Psoas muscle (tissue), 8 donors: Measurements from ENCODE around the gene VPS45. TPM values are rescaled to one million over a fixed set of nuclear protein-coding genes. Genes with fewer than 3 reads are reported as not detected.

ENCODE experiments used
- ATAC-seq, 4 donors: fragments of 200-7000 bp; cut with Tn5 transposase; one replicate each; pipeline ENCODE4 v1.9.1; 2020; ENCODE audit warnings: moderate library complexity in 3 of 4, mild to moderate bottlenecking in 2 of 4
- DNase-seq, 2 donors: peaks; one replicate each; pipeline ENCODE4 v3.0.0-alpha.2; 2020
- H3K27ac ChIP-seq: fragments of 200-600 bp; one replicate; pipeline ENCODE4 v1.8.0; 2022
- H3K27me3 ChIP-seq, 3 donors: fragments of 200-600 bp in 1 of 3; one replicate each; pipeline versions ENCODE4 v1.6.1 to v1.8.0; 2013 to 2022; ENCODE audit warnings: low read length in 2 of 3, mild to moderate bottlenecking in 2 of 3, moderate library complexity in 1 of 3; ENCODE audit not compliant: insufficient read depth in 3 of 3
- H3K36me3 ChIP-seq, 2 donors: fragments of 200-600 bp in 1 of 2; one replicate each; pipeline versions ENCODE4 v1.6.1 to v1.8.0; 2013 to 2022; ENCODE audit warnings: low read depth in 1 of 2, mild to moderate bottlenecking in 1 of 2, moderate library complexity in 1 of 2; ENCODE audit not compliant: insufficient read depth in 1 of 2
- H3K4me1 ChIP-seq: fragments of 200-600 bp; one replicate; pipeline ENCODE4 v1.8.0; 2022
- H3K4me3 ChIP-seq: fragments of 200-600 bp; one replicate; pipeline ENCODE4 v1.8.0; 2022; ENCODE audit warnings: mild to moderate bottlenecking
- H3K9me3 ChIP-seq: fragments of 200-600 bp; one replicate; pipeline ENCODE4 v1.8.0; 2022
- CTCF ChIP-seq: fragments of 200-600 bp; IDR thresholded peaks from one replicate; pipeline ENCODE4 v1.8.0; 2022; ENCODE audit warnings: antibody characterized with exemption
- WGBS, 3 donors: extraction: QIAGEN DNeasy Blood & Tissue Kit; methylation state at CpG; one replicate each; pipeline versions ENCODE4 v1.1.6 to v1.1.7; 2013; 5-methylcytosine and 5-hydroxymethylcytosine counted together
- intact Hi-C, 2 donors: fragments of 100-400 bp; cut with DNase I; formaldehyde crosslinking; loops; one replicate each; pipeline versions ENCODE4 v1.11.0 to v1.14.2; 2022
- polyA plus RNA-seq, 3 donors: library from polyadenylated mRNA; stranded (reverse); fragments of 200-250 nt; gene quantifications; one replicate each; pipeline ENCODE4 v1.2.3, GENCODE V29; 2013
- total RNA-seq, 4 donors: library from RNA; stranded (reverse); fragmentation: NEBNext Ultra II Directional in 2 of 4; extraction: Animal tissue kit (Norgen Biotek cat#: 25700) in 2 of 4; gene quantifications; one replicate each; pipeline versions ENCODE4 v1.2.1 to v1.2.4, GENCODE V29; 2021 to 2023
- donor health status: healthy with polysubstance abuse.
- donor health status: DM: no; HTN: no; CAD: no; lungs with moderate emphysema.
- donor health status: Bipolar disorder and iron deficiency.
- donor health status: healthy.
- donor health status: DM: yes; HTN: yes; CAD: no.
- donor health status: DM: no; HTN: no; CAD: no.
- donor health status: DM: no; HTN: no; CAD: no.
- donor health status: DM: yes; HTN: yes; CAD: no.

Gene VPS45
- total and polyA plus RNA-seq, 7 donors: 13.0 to 36.0 (median 19.1) TPM

- Histone ChIP-seq H3K4me1 (peaks cover 9% of the 10 kb centered on the region), H3K27ac (peak overlapping the region; percentile 59), H3K4me3 (no peak overlapping the region), H3K36me3 (peaks cover 0 to 74% of the 10 kb centered on the region in 2 donors), H3K9me3 (no peaks in the 10 kb centered on the region), H3K27me3 (no peaks in the 10 kb centered on the region)
- ATAC-seq (peak in 3 of 4 donors; percentile 70 to 91 (median 86)), DNase-seq (no peak)
- 34 to 47% (median 36%) methylated on average over 1 of the region's 1 CpG for WGBS, 3 donors
- no peak for TF ChIP-seq CTCF
- intact Hi-C loops: no loop called here
Observed at GRCh38 chr1:150093805-150094204, 26.2 kb downstream of the VPS45 start.

- no peaks in the 10 kb centered on the region for H3K27me3 ChIP-seq
- no peak for DNase-seq
- 93 to 98% (median 96%) methylated on average over 3 of the region's 3 CpGs for WGBS, 3 donors
- no peaks in the 10 kb centered on the region for H3K9me3 ChIP-seq
- H3K4me3 ChIP-seq: no peak overlapping the region
- no peak overlapping the region for H3K27ac ChIP-seq
- peaks cover 0 to 74% of the 10 kb centered on the region in 2 donors for H3K36me3 ChIP-seq
- no peak for TF ChIP-seq CTCF
- intact Hi-C loops: no loop called here
- no peak for ATAC-seq
- peaks cover 9% of the 10 kb centered on the region for H3K4me1 ChIP-seq
Observed at GRCh38 chr1:150094734-150095265, 27.2 kb downstream of the VPS45 start.

- intact Hi-C loops: no loop called here
- DNase-seq (no peak), ATAC-seq (no peak)
- Histone ChIP-seq H3K36me3 (peaks cover 0 to 37% of the 10 kb centered on the region in 2 donors), H3K4me1 (no peaks in the 10 kb centered on the region), H3K4me3 (no peak overlapping the region), H3K27ac (no peak overlapping the region), H3K27me3 (no peaks in the 10 kb centered on the region), H3K9me3 (peaks cover 4% of the 10 kb centered on the region)
- WGBS, 3 donors: 63 to 76% (median 65%) methylated on average over 1 of the region's 1 CpG
- TF ChIP-seq CTCF: no peak
Observed at GRCh38 chr1:150102986-150103385, 35.4 kb downstream of the VPS45 start.

GRCh38 chr1:150106341-150106740, 38.8 kb downstream of the VPS45 start:
- DNase-seq: no peak
- Histone ChIP-seq H3K36me3 (peaks cover 0 to 19% of the 10 kb centered on the region in 2 donors), H3K27ac (no peak overlapping the region), H3K9me3 (peaks cover 4% of the 10 kb centered on the region), H3K27me3 (no peaks in the 10 kb centered on the region), H3K4me3 (no peak overlapping the region), H3K4me1 (no peaks in the 10 kb centered on the region)
- 86 to 92% (median 89%) methylated on average over 7 of the region's 7 CpGs for WGBS, 3 donors
- no peak for ATAC-seq
- TF ChIP-seq CTCF: no peak
- intact Hi-C loops: no loop called here

- Histone ChIP-seq H3K27me3 (no peaks in the 10 kb centered on the region), H3K9me3 (peaks cover 8% of the 10 kb centered on the region), H3K4me1 (no peaks in the 10 kb centered on the region), H3K27ac (no peak overlapping the region), H3K4me3 (no peak overlapping the region), H3K36me3 (peaks cover 0 to 29% of the 10 kb centered on the region in 2 donors)
- WGBS, 3 donors: 83 to 87% (median 85%) methylated on average over 3 of the region's 3 CpGs
- intact Hi-C loops: no loop called here
- no peak for ATAC-seq
- DNase-seq: no peak
- no peak for TF ChIP-seq CTCF
Observed at GRCh38 chr1:150109586-150109985, 42.0 kb downstream of the VPS45 start.
